ENCODE measurements around the gene ISOC2.
"Not testable (repeated sequence)": the region's sequence is repeated elsewhere in the genome, so short reads cannot be mapped to it uniquely, and the experiment has no call there.

Gene ISOC2

GRCh38 chr19:55461259-55461973 is at the start of gene ISOC2:
ISOC2 (minus strand) TSS chr19:55461642; CDS start chr19:55456486, 5,156 bp downstream.
- peak; percentile 99 for DNase-seq (ENCODE audit: low read depth, low spot score)

GRCh38 chr19:55508120-55508519 is 46.7 kb upstream of the ISOC2 start:
- DNase-seq (ENCODE audit: low read depth, low spot score), result no peak

- DNase-seq (ENCODE audit: low read depth, low spot score), result no peak
Observed at GRCh38 chr19:55504981-55505380, 43.5 kb upstream of the ISOC2 start.

- DNase-seq (ENCODE audit: low read depth, low spot score), result no peak
Observed at GRCh38 chr19:55504252-55504603, 42.8 kb upstream of the ISOC2 start.

GRCh38 chr19:55503502-55504251 is 42.2 kb upstream of the ISOC2 start:
- DNase-seq (ENCODE audit: low read depth, low spot score), result peak; percentile 73

- DNase-seq (ENCODE audit: low read depth, low spot score), result no peak
Observed at GRCh38 chr19:55503157-55503501, 41.7 kb upstream of the ISOC2 start.

GRCh38 chr19:55502197-55502952 is 40.9 kb upstream of the ISOC2 start:
- no peak for DNase-seq (ENCODE audit: low read depth, low spot score)

GRCh38 chr19:55500368-55500952 is 39.0 kb upstream of the ISOC2 start:
- no peak for DNase-seq (ENCODE audit: low read depth, low spot score)

- DNase-seq (ENCODE audit: low read depth, low spot score), result no peak
Observed at GRCh38 chr19:55498246-55498840, 36.9 kb upstream of the ISOC2 start.

GRCh38 chr19:55497763-55498162 is 36.3 kb upstream of the ISOC2 start:
- no peak for DNase-seq (ENCODE audit: low read depth, low spot score)

GRCh38 chr19:55496820-55497219 is 35.4 kb upstream of the ISOC2 start:
- not testable (repeated sequence) for DNase-seq (ENCODE audit: low read depth, low spot score)

- no peak for DNase-seq (ENCODE audit: low read depth, low spot score)
Observed at GRCh38 chr19:55495646-55496349, 34.4 kb upstream of the ISOC2 start.

GRCh38 chr19:55494172-55494761 is 32.8 kb upstream of the ISOC2 start:
- no peak for DNase-seq (ENCODE audit: low read depth, low spot score)

GRCh38 chr19:55493645-55494171 is 32.3 kb upstream of the ISOC2 start:
- no peak for DNase-seq (ENCODE audit: low read depth, low spot score)

- no peak for DNase-seq (ENCODE audit: low read depth, low spot score)
Observed at GRCh38 chr19:55493052-55493644, 31.7 kb upstream of the ISOC2 start.

GRCh38 chr19:55492362-55492944 is 31.0 kb upstream of the ISOC2 start:
- DNase-seq (ENCODE audit: low read depth, low spot score), result no peak

GRCh38 chr19:55491546-55492360 is 30.3 kb upstream of the ISOC2 start:
- no peak for DNase-seq (ENCODE audit: low read depth, low spot score)

- DNase-seq (ENCODE audit: low read depth, low spot score), result no peak
Observed at GRCh38 chr19:55490478-55491432, 29.3 kb upstream of the ISOC2 start.

All from brain pericyte (primary cell).